Thymus (tissue), 11 donors: ENCODE data around the gene DENND4A. TPM values are rescaled to one million over a fixed set of nuclear protein-coding genes. Genes with fewer than 3 reads are reported as not detected.

ENCODE experiments used
- DNase-seq, 9 donors: peaks; one replicate each; pipeline ENCODE4 v3.0.0-alpha.2; 2013; ENCODE audit warnings: low spot score in 9 of 9, low read depth in 6 of 9, missing footprints in 1 of 9
- H3K27ac ChIP-seq, 2 donors: one replicate each; pipeline ENCODE4 v1.5.1; 2013; ENCODE audit warnings: control low read depth in 1 of 2, low read depth in 1 of 2, low read length in 1 of 2, mild to moderate bottlenecking in 1 of 2, moderate library complexity in 1 of 2
- H3K27me3 ChIP-seq, 2 donors: one replicate each; pipeline ENCODE4 v1.5.1; 2013; ENCODE audit warnings: low read length in 1 of 2; ENCODE audit not compliant: control insufficient read depth in 2 of 2, insufficient read depth in 1 of 2
- H3K36me3 ChIP-seq, 2 donors: one replicate each; pipeline ENCODE4 v1.5.1; 2013; ENCODE audit warnings: low read length in 1 of 2, mild to moderate bottlenecking in 1 of 2, moderate library complexity in 1 of 2; ENCODE audit not compliant: control insufficient read depth in 2 of 2, insufficient read depth in 2 of 2
- H3K4me1 ChIP-seq, 2 donors: one replicate each; pipeline ENCODE4 v1.5.1; 2013; ENCODE audit warnings: low read length in 2 of 2; ENCODE audit not compliant: control insufficient read depth in 2 of 2, insufficient read depth in 2 of 2
- H3K4me3 ChIP-seq, 2 donors: one replicate each; pipeline ENCODE4 v1.5.1; 2013; ENCODE audit warnings: low read length in 2 of 2, control low read depth in 1 of 2, mild to moderate bottlenecking in 1 of 2
- H3K9me3 ChIP-seq, 2 donors: one replicate each; pipeline ENCODE4 v1.5.1; 2013; ENCODE audit warnings: low read length in 1 of 2, mild to moderate bottlenecking in 1 of 2; ENCODE audit not compliant: control insufficient read depth in 2 of 2, insufficient read depth in 1 of 2
- WGBS: extraction: QIAGEN DNeasy Blood & Tissue Kit; methylation state at CpG from one replicate; pipeline ENCODE4 v1.1.7; 2013; 5-methylcytosine and 5-hydroxymethylcytosine counted together
- polyA plus RNA-seq: library from polyadenylated mRNA; stranded (reverse); fragments of 200-250 nt; gene quantifications from one replicate; pipeline ENCODE4 v1.2.3, GENCODE V29; 2013
- total RNA-seq: library from RNA; stranded (reverse); fragments of 120-200 nt; gene quantifications from one replicate; pipeline ENCODE4 v1.2.4, GENCODE V29; 2013
- donor health status: healthy.

Gene DENND4A
- total and polyA plus RNA-seq, 2 donors: 15.9 to 23.8 TPM

- Histone ChIP-seq H3K4me3 (no peak overlapping the region), H3K4me1 (no peaks in the 10 kb centered on the region), H3K36me3 (peaks cover 12 to 15% of the 10 kb centered on the region in 2 donors), H3K27me3 (no peaks in the 10 kb centered on the region), H3K27ac (no peak overlapping the region), H3K9me3 (no peaks in the 10 kb centered on the region)
- 91% methylated on average over 2 of the region's 2 CpGs for WGBS
- DNase-seq: no peak
Observed at GRCh38 chr15:65732698-65733097, 59.4 kb downstream of the DENND4A start.

DNA sequence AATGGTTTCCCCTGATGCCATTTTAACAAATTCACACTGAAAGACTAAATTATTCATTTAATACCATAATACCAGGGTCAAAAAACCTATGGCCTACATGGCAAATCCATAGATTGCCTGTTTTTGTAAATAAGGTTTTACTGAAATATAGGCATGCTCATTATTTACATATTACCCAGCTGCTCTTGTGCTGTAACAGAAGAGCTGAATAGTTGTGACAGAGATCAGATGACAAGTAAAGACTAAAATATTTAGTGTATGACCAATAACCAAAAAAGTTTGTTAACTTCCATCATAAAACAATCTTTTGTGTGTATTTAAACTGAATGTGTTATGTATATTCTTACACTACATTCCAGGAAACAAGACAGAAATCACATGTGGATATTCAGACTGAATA is 60.2 kb downstream of the DENND4A start:
- no peak overlapping the region for H3K4me3 ChIP-seq
- H3K27me3 ChIP-seq: no peaks in the 10 kb centered on the region
- H3K27ac ChIP-seq: no peak overlapping the region
- no peaks in the 10 kb centered on the region for H3K4me1 ChIP-seq
- H3K36me3 ChIP-seq: peaks cover 9 to 15% of the 10 kb centered on the region in 2 donors
- DNase-seq: no peak
- H3K9me3 ChIP-seq: no peaks in the 10 kb centered on the region

DNA sequence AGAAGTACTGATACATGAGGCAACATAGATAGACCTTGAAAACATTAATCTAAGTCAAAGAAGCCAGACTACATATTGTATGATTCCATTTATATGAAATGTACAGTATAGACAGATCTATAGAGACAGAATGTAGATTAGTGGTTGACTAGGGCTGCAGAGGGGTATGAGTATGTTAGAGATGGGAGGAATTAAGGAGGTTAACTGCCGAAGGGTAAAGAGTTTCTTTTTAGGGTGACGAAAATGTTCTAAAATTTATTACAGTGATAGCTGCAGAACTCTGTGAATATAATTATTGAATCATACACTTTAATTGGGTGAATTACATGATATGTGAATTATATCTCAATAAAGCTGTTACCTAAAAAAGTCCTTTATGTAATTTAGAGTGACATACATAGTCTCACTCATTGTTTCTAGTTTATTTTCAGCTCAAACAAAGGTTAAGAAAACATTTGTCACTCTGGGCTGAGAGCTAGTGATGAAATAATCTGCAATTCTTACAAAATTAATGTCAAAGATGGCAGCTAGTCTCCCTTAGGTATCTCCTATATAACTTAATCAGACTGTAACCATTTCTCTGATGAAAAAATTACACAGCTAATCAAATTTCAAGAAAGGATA is 61.4 kb downstream of the DENND4A start:
- Histone ChIP-seq H3K4me3 (no peak overlapping the region), H3K27ac (no peak overlapping the region), H3K36me3 (peaks cover 3 to 17% of the 10 kb centered on the region in 2 donors), H3K27me3 (no peaks in the 10 kb centered on the region), H3K4me1 (no peaks in the 10 kb centered on the region), H3K9me3 (no peaks in the 10 kb centered on the region)
- no peak for DNase-seq
- WGBS: 98% methylated on average over 2 of the region's 2 CpGs

- 97% methylated on average over 3 of the region's 3 CpGs for WGBS
- Histone ChIP-seq H3K4me1 (no peaks in the 10 kb centered on the region), H3K36me3 (peaks cover 12 to 13% of the 10 kb centered on the region in 2 donors), H3K27ac (no peak overlapping the region), H3K27me3 (no peaks in the 10 kb centered on the region), H3K4me3 (no peak overlapping the region), H3K9me3 (no peaks in the 10 kb centered on the region)
- DNase-seq: no peak
Observed at GRCh38 chr15:65724464-65725215, 67.5 kb downstream of the DENND4A start.

DNA sequence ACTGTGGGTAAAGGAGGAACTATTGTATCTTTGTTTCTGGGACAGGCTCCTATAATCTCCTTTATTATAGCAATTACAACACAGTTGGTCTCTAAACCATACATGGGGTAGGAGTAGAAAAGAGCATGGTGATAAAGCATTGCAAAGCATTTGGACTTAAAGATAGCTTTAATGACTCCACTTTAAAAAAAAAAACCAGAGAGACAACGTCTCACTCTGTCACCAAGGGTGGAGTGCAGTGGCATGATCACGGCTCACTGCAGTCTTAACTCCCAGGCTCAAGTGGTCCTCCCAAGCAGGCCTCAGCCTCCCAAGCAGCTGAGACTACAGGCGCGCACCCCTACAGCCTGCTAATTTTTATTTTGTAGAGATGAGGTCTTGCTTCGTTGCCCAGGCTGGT is 68.2 kb downstream of the DENND4A start:
- no peak overlapping the region for H3K27ac ChIP-seq
- DNase-seq: no peak
- H3K4me1 ChIP-seq: no peaks in the 10 kb centered on the region
- WGBS: 95% methylated on average over 5 of the region's 5 CpGs
- no peaks in the 10 kb centered on the region for H3K27me3 ChIP-seq
- H3K4me3 ChIP-seq: no peak overlapping the region
- H3K36me3 ChIP-seq: peaks cover 14% of the 10 kb centered on the region in 2 donors
- no peaks in the 10 kb centered on the region for H3K9me3 ChIP-seq

DNA sequence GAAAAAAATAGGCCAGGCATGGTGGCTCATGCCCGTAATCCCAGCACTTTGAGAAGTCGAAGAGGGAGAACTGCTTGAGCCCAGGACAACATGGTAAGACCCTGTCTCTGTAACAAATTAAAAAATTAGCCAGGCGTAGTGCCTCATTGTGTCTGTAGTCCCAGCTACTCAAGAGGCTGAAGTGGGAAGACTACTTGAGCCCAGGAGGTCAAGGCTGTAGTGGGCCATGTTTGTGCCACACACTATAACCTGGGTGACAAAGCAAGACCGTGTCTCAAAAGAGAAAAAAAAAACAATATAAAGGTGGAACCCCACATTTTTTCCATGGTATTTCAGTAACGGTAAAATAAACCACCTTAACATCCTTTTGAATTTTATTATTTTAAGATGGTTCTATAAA is 69.9 kb downstream of the DENND4A start:
- H3K9me3 ChIP-seq: no peaks in the 10 kb centered on the region
- H3K27me3 ChIP-seq: no peaks in the 10 kb centered on the region
- no peaks in the 10 kb centered on the region for H3K4me1 ChIP-seq
- 98% methylated on average over 5 of the region's 5 CpGs for WGBS
- H3K4me3 ChIP-seq: no peak overlapping the region
- H3K27ac ChIP-seq: no peak overlapping the region
- DNase-seq: no peak
- H3K36me3 ChIP-seq: peaks cover 20 to 22% of the 10 kb centered on the region in 2 donors

GRCh38 chr15:65712415-65712814 is 79.7 kb downstream of the DENND4A start:
- WGBS: 95% methylated on average over 2 of the region's 2 CpGs
- H3K4me3 ChIP-seq: no peak overlapping the region
- no peak for DNase-seq
- no peaks in the 10 kb centered on the region for H3K9me3 ChIP-seq
- H3K4me1 ChIP-seq: no peaks in the 10 kb centered on the region
- no peak overlapping the region for H3K27ac ChIP-seq
- H3K27me3 ChIP-seq: no peaks in the 10 kb centered on the region
- H3K36me3 ChIP-seq: peaks cover 7 to 19% of the 10 kb centered on the region in 2 donors

DNA sequence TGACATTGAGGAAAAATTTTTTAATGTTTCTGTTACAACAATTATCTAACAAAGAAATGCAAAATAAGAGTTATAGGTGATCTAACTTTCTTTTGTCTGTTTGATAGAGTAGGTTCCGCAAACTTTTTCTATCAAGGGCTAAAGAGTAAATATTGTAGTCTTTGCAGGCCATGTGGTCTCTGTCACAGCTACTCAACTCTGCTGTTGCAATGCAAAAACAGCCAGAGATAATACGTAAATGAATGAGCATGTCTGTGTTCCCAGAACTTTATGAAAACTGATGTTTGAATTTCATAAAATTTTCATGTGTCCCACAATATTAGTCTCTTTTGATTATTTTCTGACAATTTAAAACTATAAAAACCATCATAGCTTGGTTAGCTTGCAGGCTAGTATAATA is 97.0 kb downstream of the DENND4A start:
- Histone ChIP-seq H3K9me3 (no peaks in the 10 kb centered on the region), H3K27me3 (no peaks in the 10 kb centered on the region), H3K27ac (no peak overlapping the region), H3K4me3 (no peak overlapping the region), H3K36me3 (peaks cover 10 to 26% of the 10 kb centered on the region in 2 donors), H3K4me1 (no peaks in the 10 kb centered on the region)
- DNase-seq: no peak
- WGBS: 97% methylated on average over 2 of the region's 2 CpGs

DNA sequence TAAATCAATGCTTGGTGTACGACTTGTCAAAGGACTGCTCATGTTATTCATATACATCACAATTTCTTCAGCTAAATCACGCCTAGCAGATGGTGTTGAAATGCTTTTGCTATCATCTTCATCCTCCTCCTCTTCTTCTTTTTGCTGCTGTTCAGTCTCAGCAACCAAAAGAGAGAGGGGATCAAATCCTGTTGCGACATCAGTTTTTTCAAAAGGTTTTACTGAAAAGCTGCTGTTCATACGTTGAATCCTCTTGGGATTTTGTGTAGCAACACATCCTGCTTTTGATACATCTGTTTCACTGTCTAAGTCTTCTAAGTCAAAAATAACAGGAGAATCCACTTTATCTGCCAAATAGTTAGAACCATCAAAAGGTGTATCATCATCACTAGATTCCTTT is 101.3 kb downstream of the DENND4A start:
- peaks cover 19 to 26% of the 10 kb centered on the region in 2 donors for H3K36me3 ChIP-seq

More for the DNA sequence above, 101.3 kb downstream of the DENND4A start:
- H3K9me3 ChIP-seq: no peaks in the 10 kb centered on the region
- WGBS: 99% methylated on average over 4 of the region's 4 CpGs
- H3K27ac ChIP-seq: no peak overlapping the region
- H3K27me3 ChIP-seq: no peaks in the 10 kb centered on the region
- no peaks in the 10 kb centered on the region for H3K4me1 ChIP-seq
- no peak overlapping the region for H3K4me3 ChIP-seq
- no peak for DNase-seq
